GM12865 (cell line): ENCODE measurements around the gene OR14I1.

Experiments used
- DNase-seq: peaks from one replicate; pipeline ENCODE4 v3.0.0; 2010; ENCODE audit warnings: low read depth
- H3K4me3 ChIP-seq: 2 replicates; pipeline ENCODE4 v1.5.1; 2011; ENCODE audit warnings: mild to moderate bottlenecking, low read depth, low read length, control low read depth
- CTCF ChIP-seq: IDR thresholded peaks from 2 replicates; pipeline ENCODE4 v1.5.1; 2011; ENCODE audit warnings: low read length, control low read depth, low read depth, inconsistent platforms; ENCODE audit not compliant: insufficient read depth; ENCODE audit errors: missing control alignments

The OR14I1 gene

GRCh38 chr1:248737457-248737856 is 34.9 kb upstream of the OR14I1 start:
- no peak overlapping the region for H3K4me3 ChIP-seq
- no peak for DNase-seq
- TF ChIP-seq CTCF: no peak

GRCh38 chr1:248736977-248737376 is 34.4 kb upstream of the OR14I1 start:
- TF ChIP-seq CTCF: no peak
- no peak overlapping the region for H3K4me3 ChIP-seq
- no peak for DNase-seq

- no peak overlapping the region for H3K4me3 ChIP-seq
- no peak for DNase-seq
- TF ChIP-seq CTCF: no peak
Measured at GRCh38 chr1:248733566-248733965, 31.0 kb upstream of the OR14I1 start.

- TF ChIP-seq CTCF: no peak
- no peak for DNase-seq
- H3K4me3 ChIP-seq: no peak overlapping the region
Measured at GRCh38 chr1:248730507-248731335, 28.2 kb upstream of the OR14I1 start.

- DNase-seq: no peak
- TF ChIP-seq CTCF: no peak
- no peak overlapping the region for H3K4me3 ChIP-seq
Measured at GRCh38 chr1:248714248-248714647, 11.7 kb upstream of the OR14I1 start.

- H3K4me3 ChIP-seq: no peak overlapping the region
- TF ChIP-seq CTCF: no peak
- no peak for DNase-seq
Measured at GRCh38 chr1:248710305-248710900, 7.8 kb upstream of the OR14I1 start.
